ENCODE measurements around the gene LTO1. TPM values are rescaled to one million over a fixed set of nuclear protein-coding genes. Genes with fewer than 3 reads are reported as not detected.

The LTO1 gene
- total and polyA plus RNA-seq, 10 of the 15 experiments (the other 5 are each of a cell fraction or from before 2014, with no cell fraction given): 2.6 to 27.5 (median 14.4) TPM

- intact Hi-C loops (cut with micrococcal nuclease; ENCODE audit: unreplicated experiment): loop anchor here (1.0 to 5.0 kb wide), 3 partner anchors 156 to 515 kb away; partner anchors contain the start of gene FADD
- Histone ChIP-seq H3K27ac (ENCODE audit: control insufficient read depth, insufficient read depth) (no peak overlapping the region), H3K79me2 (ENCODE audit: control insufficient read depth, insufficient read depth, low read length) (no peaks in the 10 kb centered on the region), H3K9ac (ENCODE audit: control insufficient read depth, insufficient read depth, low read length) (no peak overlapping the region), H3K36me3 (ENCODE audit: control insufficient read depth in 2 of 2, insufficient read depth in 2 of 2, low read length in 1 of 2) (no peaks in the 10 kb centered on the region), H2AFZ (ENCODE audit: control insufficient read depth, low read depth, low read length) (no peak overlapping the region), H3K4me1 (ENCODE audit: control insufficient read depth, insufficient read depth, low read length) (no peaks in the 10 kb centered on the region), H4K20me1 (ENCODE audit: control insufficient read depth, insufficient read depth) (no peaks in the 10 kb centered on the region), H3K4me2 (ENCODE audit: control insufficient read depth, insufficient read depth) (no peak overlapping the region), H3K4me3 (no peak overlapping the region), H3K27me3 (replicated peaks in 1 of 2; ENCODE audit: control insufficient read depth in 2 of 2, insufficient read depth in 2 of 2, low read length in 1 of 2) (no peaks in the 10 kb centered on the region), H3K9me3 (replicated peaks; ENCODE audit: control insufficient read depth, insufficient read depth, low read length) (no peaks in the 10 kb centered on the region; the same call in 2 of the 3 replicates)
- SMC1A ChIA-PET (ENCODE audit: uncharacterized antibody, unreplicated experiment): no interaction called here
- POLR2A ChIA-PET: no interaction called here
- DNase-seq (ENCODE audit: low read depth, low spot score) (no peak), FAIRE-seq (no peak), ATAC-seq (no peak)
- in situ Hi-C loops (cut with MboI): loop anchor here (5.0 to 10.0 kb wide), 2 partner anchors 200 to 508 kb away; no protein-coding TSS in a partner anchor
- TF ChIP-seq RELA (IDR thresholded peaks at IDR 0.05; ENCODE audit: borderline replicate concordance, partially characterized antibody): no peak
- no TSS peak for BruUV-seq (replicated peaks)
- 75% methylated on average over 8 of the region's 8 CpGs for WGBS (ENCODE audit: insufficient coverage, insufficient replicate concordance, low lambda C conversion rate, missing lambda C conversion rate)
- RAD21 ChIA-PET (ENCODE audit: unreplicated experiment): no interaction called here
- CTCF ChIA-PET: interaction anchor here (0.6 to 1.6 kb wide), 4 partner anchors 28 to 529 kb away, joined by 3 to 4 read pairs (median 3); no protein-coding TSS in a partner anchor
These were observed 11.7 kb upstream of the LTO1 start for GRCh38 chr11:69686856-69687255.

GRCh38 chr11:69686452-69686851 lies 11.3 kb upstream of the LTO1 start:
- H3K9me3 ChIP-seq (replicated peaks; ENCODE audit: control insufficient read depth, insufficient read depth, low read length): no peaks in the 10 kb centered on the region; the same call in 2 of the 3 replicates
- no peak overlapping the region for H3K27ac ChIP-seq (ENCODE audit: control insufficient read depth, insufficient read depth)
- ChIA-PET RAD21 (ENCODE audit: unreplicated experiment) (no interaction called here), SMC1A (ENCODE audit: uncharacterized antibody, unreplicated experiment) (no interaction called here), POLR2A (no interaction called here), CTCF (interaction anchor here (0.6 to 1.6 kb wide), 3 partner anchors 29 to 223 kb away, joined by 3 read pairs; no protein-coding TSS in a partner anchor)
- H3K27me3 ChIP-seq (replicated peaks in 1 of 2; ENCODE audit: control insufficient read depth in 2 of 2, insufficient read depth in 2 of 2, low read length in 1 of 2): no peaks in the 10 kb centered on the region
- TF ChIP-seq WRNIP1 (IDR thresholded peaks at IDR 0.05; ENCODE audit: borderline replicate concordance, low read depth, low read length): no peak
- TF ChIP-seq GABPA (IDR thresholded peaks at IDR 0.05; ENCODE audit: low read depth): no peak
- no peak for TF ChIP-seq CHD1 (IDR thresholded peaks at IDR 0.05; ENCODE audit: low read depth, low read length)
- no peak for TF ChIP-seq TARDBP (IDR thresholded peaks at IDR 0.05; ENCODE audit: borderline replicate concordance)
- TF ChIP-seq RELB (IDR thresholded peaks at IDR 0.05; ENCODE audit: low read depth): no peak
- TF ChIP-seq POLR2A (IDR thresholded peaks at IDR 0.05; ENCODE audit: low read depth, low read length): no peak
- no peak for TF ChIP-seq EED (IDR thresholded peaks at IDR 0.05; ENCODE audit: low read depth)
- no peak for TF ChIP-seq RELA (IDR thresholded peaks at IDR 0.05; ENCODE audit: borderline replicate concordance, partially characterized antibody)
- TF ChIP-seq, protein P1, sequence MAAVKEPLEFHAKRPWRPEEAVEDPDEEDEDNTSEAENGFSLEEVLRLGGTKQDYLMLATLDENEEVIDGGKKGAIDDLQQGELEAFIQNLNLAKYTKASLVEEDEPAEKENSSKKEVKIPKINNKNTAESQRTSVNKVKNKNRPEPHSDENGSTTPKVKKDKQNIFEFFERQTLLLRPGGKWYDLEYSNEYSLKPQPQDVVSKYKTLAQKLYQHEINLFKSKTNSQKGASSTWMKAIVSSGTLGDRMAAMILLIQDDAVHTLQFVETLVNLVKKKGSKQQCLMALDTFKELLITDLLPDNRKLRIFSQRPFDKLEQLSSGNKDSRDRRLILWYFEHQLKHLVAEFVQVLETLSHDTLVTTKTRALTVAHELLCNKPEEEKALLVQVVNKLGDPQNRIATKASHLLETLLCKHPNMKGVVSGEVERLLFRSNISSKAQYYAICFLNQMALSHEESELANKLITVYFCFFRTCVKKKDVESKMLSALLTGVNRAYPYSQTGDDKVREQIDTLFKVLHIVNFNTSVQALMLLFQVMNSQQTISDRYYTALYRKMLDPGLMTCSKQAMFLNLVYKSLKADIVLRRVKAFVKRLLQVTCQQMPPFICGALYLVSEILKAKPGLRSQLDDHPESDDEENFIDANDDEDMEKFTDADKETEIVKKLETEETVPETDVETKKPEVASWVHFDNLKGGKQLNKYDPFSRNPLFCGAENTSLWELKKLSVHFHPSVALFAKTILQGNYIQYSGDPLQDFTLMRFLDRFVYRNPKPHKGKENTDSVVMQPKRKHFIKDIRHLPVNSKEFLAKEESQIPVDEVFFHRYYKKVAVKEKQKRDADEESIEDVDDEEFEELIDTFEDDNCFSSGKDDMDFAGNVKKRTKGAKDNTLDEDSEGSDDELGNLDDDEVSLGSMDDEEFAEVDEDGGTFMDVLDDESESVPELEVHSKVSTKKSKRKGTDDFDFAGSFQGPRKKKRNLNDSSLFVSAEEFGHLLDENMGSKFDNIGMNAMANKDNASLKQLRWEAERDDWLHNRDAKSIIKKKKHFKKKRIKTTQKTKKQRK (IDR thresholded peaks at IDR 0.05; ENCODE audit: low read depth, low read length): no peak
- TF ChIP-seq HDAC2 (IDR thresholded peaks at IDR 0.05): no peak
- TF ChIP-seq USF2 (IDR thresholded peaks at IDR 0.05; ENCODE audit: borderline replicate concordance, low read depth, low read length): no peak
- no peak for TF ChIP-seq TCF3 (IDR thresholded peaks at IDR 0.05; ENCODE audit: borderline replicate concordance, insufficient read depth, low read depth, low read length)
- TF ChIP-seq JUNB (IDR thresholded peaks at IDR 0.05): no peak
- no TSS peak for BruUV-seq (replicated peaks)
- H3K4me3 ChIP-seq: no peak overlapping the region
- no peak for ATAC-seq
- H3K4me2 ChIP-seq (ENCODE audit: control insufficient read depth, insufficient read depth): no peak overlapping the region
- no peaks in the 10 kb centered on the region for H3K4me1 ChIP-seq (ENCODE audit: control insufficient read depth, insufficient read depth, low read length)
- H3K9ac ChIP-seq (ENCODE audit: control insufficient read depth, insufficient read depth, low read length): no peak overlapping the region
- H2AFZ ChIP-seq (ENCODE audit: control insufficient read depth, low read depth, low read length): no peak overlapping the region
- whole genome bisulfite sequencing (ENCODE audit: insufficient coverage, insufficient replicate concordance, low lambda C conversion rate, missing lambda C conversion rate): 58% methylated on average over 13 of the region's 13 CpGs
- no peaks in the 10 kb centered on the region for H3K79me2 ChIP-seq (ENCODE audit: control insufficient read depth, insufficient read depth, low read length)
- H3K36me3 ChIP-seq (ENCODE audit: control insufficient read depth in 2 of 2, insufficient read depth in 2 of 2, low read length in 1 of 2): no peaks in the 10 kb centered on the region
- no peak for DNase-seq (ENCODE audit: low read depth, low spot score)
- no peaks in the 10 kb centered on the region for H4K20me1 ChIP-seq (ENCODE audit: control insufficient read depth, insufficient read depth)
- intact Hi-C loops (cut with micrococcal nuclease; ENCODE audit: unreplicated experiment) (loop anchor here (1.0 to 5.0 kb wide), 3 partner anchors 156 to 516 kb away; partner anchors contain the start of gene FADD), in situ Hi-C loops (cut with MboI) (loop anchor here (5.0 to 10.0 kb wide), 2 partner anchors 201 to 508 kb away; no protein-coding TSS in a partner anchor)
- no peak for FAIRE-seq
